Kidney (tissue), 14 donors: ENCODE data around the gene CKAP4. TPM values are rescaled to one million over a fixed set of nuclear protein-coding genes. Genes with fewer than 3 reads are reported as not detected.

Experiments used
- DNase-seq, 5 donors: peaks; one replicate each; pipeline ENCODE4 v3.0.0-alpha.2; 2013 to 2020
- FAIRE-seq: peaks from 2 replicates; lab custom pipeline; 2012; peaks lifted over from hg19 to GRCh38; lab: Jason Lieb, UNC
- H3K27ac ChIP-seq, 2 donors: one replicate each; pipeline ENCODE4 v1.7.0; 2013; ENCODE audit warnings: low read depth in 2 of 2, low read length in 2 of 2, inconsistent platforms in 1 of 2
- H3K27me3 ChIP-seq: one replicate; pipeline ENCODE4 v1.7.1; 2013; ENCODE audit warnings: low read length, inconsistent platforms; ENCODE audit not compliant: control insufficient read depth, insufficient read depth
- H3K36me3 ChIP-seq, 3 donors: one replicate each; pipeline versions ENCODE4 v1.7.0 to v1.7.1; 2013; ENCODE audit warnings: low read length in 3 of 3, control low read depth in 1 of 3, inconsistent platforms in 1 of 3; ENCODE audit not compliant: insufficient read depth in 3 of 3, control insufficient read depth in 2 of 3
- H3K4me1 ChIP-seq, 3 donors: one replicate each; pipeline versions ENCODE4 v1.7.0 to v1.7.1; 2013; ENCODE audit warnings: low read length in 3 of 3, inconsistent platforms in 1 of 3, low read depth in 1 of 3; ENCODE audit not compliant: control insufficient read depth in 2 of 3, insufficient read depth in 2 of 3
- H3K4me3 ChIP-seq, 3 donors: one replicate each; pipeline versions ENCODE4 v1.7.0 to v1.8.1; 2013; ENCODE audit warnings: low read length in 3 of 3, control low read depth in 1 of 3, inconsistent platforms in 1 of 3
- H3K9ac ChIP-seq, 3 donors: one replicate each; pipeline versions ENCODE4 v1.7.0 to v1.7.1; 2013; ENCODE audit warnings: low read length in 3 of 3, control low read depth in 1 of 3, inconsistent platforms in 1 of 3
- H3K9me3 ChIP-seq, 3 donors: one replicate each; pipeline versions ENCODE4 v1.7.0 to v1.7.1; 2013; ENCODE audit warnings: low read length in 3 of 3, control low read depth in 1 of 3, inconsistent platforms in 1 of 3; ENCODE audit not compliant: control insufficient read depth in 2 of 3, insufficient read depth in 1 of 3
- CTCF ChIP-seq: IDR thresholded peaks from 3 replicates; pipeline ENCODE4 v1.5.1; 2012; ENCODE audit warnings: mild to moderate bottlenecking, moderate library complexity, borderline replicate concordance; ENCODE audit not compliant: insufficient read depth; ENCODE audit errors: extremely low read depth
- intact Hi-C: fragments of 100-400 bp; cut with DNase I; formaldehyde crosslinking; loops from one replicate; pipeline ENCODE4 v1.11.1; 2022
- polyA plus RNA-seq: library from polyadenylated mRNA; stranded (reverse); fragments of 350-450 nt; fragmentation: Illumina TruSeq; extraction: RNeasy Lipid Tissue Mini Kit (QIAGEN cat#74804); gene quantifications from one replicate; pipeline ENCODE4 v1.2.3, GENCODE V29; 2014; ENCODE audit warnings: low read depth, low replicate concordance; ENCODE audit not compliant: insufficient read depth
- total RNA-seq: library from RNA; stranded (reverse); fragmentation: NEBNext Ultra II Directional; extraction: Animal tissue kit (Norgen Biotek cat#: 25700); gene quantifications from one replicate; pipeline ENCODE4 v1.2.1, GENCODE V29; 2021
- donor health status: control.
- donor health status: control.
- donor health status: control.
- donor health status: control.
- donor health status: control.
- donor health status: DM: yes; HTN: yes; CAD: no.
- donor health status: Normal renal cell carcinoma (clear cell type).

The CKAP4 gene
- total and polyA plus RNA-seq, 2 donors from 2014 or later = 29.2 to 43.0 TPM

- intact Hi-C loops = no loop called here
- no peaks in the 10 kb centered on the region for H3K36me3 ChIP-seq
- FAIRE-seq (no peak), DNase-seq (peak in 2 of 5 donors; percentile 70 to 72)
- TF ChIP-seq CTCF = no peak
- no peak overlapping the region for H3K9ac ChIP-seq
- peak overlapping the region in 1 of 2 donors; percentile 59 for H3K27ac ChIP-seq
- H3K4me3 ChIP-seq = no peak overlapping the region
- H3K4me1 ChIP-seq = peaks cover 0 to 12% (median 10%) of the 10 kb centered on the region in 3 donors
- H3K9me3 ChIP-seq = no peaks in the 10 kb centered on the region
- H3K27me3 ChIP-seq = no peaks in the 10 kb centered on the region
These were observed 26.8 kb upstream of the CKAP4 start for GRCh38 chr12:106274575-106275121.

- no peak overlapping the region for H3K9ac ChIP-seq
- no peaks in the 10 kb centered on the region for H3K36me3 ChIP-seq
- no peak overlapping the region for H3K27ac ChIP-seq
- no peak for FAIRE-seq
- H3K9me3 ChIP-seq = no peaks in the 10 kb centered on the region
- DNase-seq = no peak
- H3K4me1 ChIP-seq = peaks cover 0 to 12% (median 10%) of the 10 kb centered on the region in 3 donors
- intact Hi-C loops = no loop called here
- no peak for TF ChIP-seq CTCF
- H3K27me3 ChIP-seq = no peaks in the 10 kb centered on the region
- no peak overlapping the region for H3K4me3 ChIP-seq
These were observed 26.2 kb upstream of the CKAP4 start for GRCh38 chr12:106274012-106274411.

GRCh38 chr12:106273491-106273890 is 25.7 kb upstream of the CKAP4 start:
- Histone ChIP-seq H3K9me3 (no peaks in the 10 kb centered on the region), H3K27ac (no peak overlapping the region), H3K36me3 (no peaks in the 10 kb centered on the region), H3K9ac (no peak overlapping the region), H3K4me3 (no peak overlapping the region), H3K27me3 (no peaks in the 10 kb centered on the region), H3K4me1 (peaks cover 0 to 12% (median 10%) of the 10 kb centered on the region in 3 donors)
- no peak for DNase-seq
- no peak for TF ChIP-seq CTCF
- intact Hi-C loops = no loop called here
- no peak for FAIRE-seq
